ENCODE data around the gene MORN1. TPM values are rescaled to one million over a fixed set of nuclear protein-coding genes. Genes with fewer than 3 reads are reported as not detected.
A peak's percentile ranks its signal among the peaks of the same experiment; 100 is the strongest.

MORN1 gene
- total and polyA plus RNA-seq, 3 donors from 2014 or later, result 30.4 to 34.5 (median 30.9) TPM

DNA sequence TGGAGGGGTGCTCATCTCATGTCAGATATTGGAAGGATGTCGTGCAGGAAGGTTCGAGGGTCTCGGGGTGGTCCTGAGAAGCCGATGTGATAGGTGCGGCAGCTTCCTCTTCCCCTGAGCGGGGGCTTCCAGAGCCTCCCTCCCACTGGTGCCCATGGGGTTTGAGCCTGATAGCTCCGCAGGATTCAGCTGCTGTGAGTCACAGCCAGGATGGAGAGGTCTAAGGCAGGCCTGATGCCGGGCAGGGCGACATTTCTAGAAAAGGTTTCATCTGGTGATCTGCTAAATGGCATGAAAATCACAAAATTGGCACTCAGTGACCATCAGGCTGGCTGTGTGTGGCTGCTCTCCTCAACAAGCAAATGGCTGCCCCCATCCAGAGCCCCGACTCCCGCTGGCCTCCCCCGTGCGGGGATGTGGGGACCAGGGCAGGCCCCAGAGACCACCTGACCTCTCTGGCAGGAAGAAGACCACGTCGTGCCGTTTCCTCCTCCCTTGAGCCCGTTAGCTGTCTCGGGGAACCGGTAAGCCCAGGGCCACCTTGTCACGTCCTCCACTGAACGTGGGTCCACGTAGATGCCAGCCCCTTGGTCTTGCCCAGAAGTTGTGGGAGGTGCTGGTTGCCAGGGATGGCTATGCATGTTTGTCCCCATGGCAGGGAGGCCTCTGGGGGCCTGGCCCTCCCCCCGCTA is 97.2 kb downstream of the MORN1 start:
- no peak for DNase-seq
- Histone ChIP-seq H3K9me3 (no peaks in the 10 kb centered on the region), H3K36me3 (ENCODE audit: low read depth, missing control alignments) (no peaks in the 10 kb centered on the region), H3K27ac (no peak overlapping the region), H3K27me3 (no peaks in the 10 kb centered on the region), H3K4me3 (no peak overlapping the region), H3K4me1 (peaks cover 42% of the 10 kb centered on the region)
- TF ChIP-seq POLR2A (IDR thresholded peaks at IDR 0.05) (no peak), CTCF (IDR thresholded peaks at IDR 0.05) (no peak)
- 73 to 74% methylated on average over 19 to 23 of the region's 23 CpGs for WGBS, 2 donors
- intact Hi-C loops (cut with DNase I; ENCODE audit: low total_unique reads), result no loop called here

GRCh38 chr1:2292725-2293450 is 98.5 kb downstream of the MORN1 start:
- intact Hi-C loops (cut with DNase I; ENCODE audit: low total_unique reads), result no loop called here
- DNase-seq, result no peak
- Histone ChIP-seq H3K36me3 (ENCODE audit: low read depth, missing control alignments) (no peaks in the 10 kb centered on the region), H3K4me1 (peaks cover 38% of the 10 kb centered on the region), H3K27ac (no peak overlapping the region), H3K27me3 (no peaks in the 10 kb centered on the region), H3K4me3 (no peak overlapping the region), H3K9me3 (no peaks in the 10 kb centered on the region)
- TF ChIP-seq POLR2A (IDR thresholded peaks at IDR 0.05) (no peak), CTCF (IDR thresholded peaks at IDR 0.05) (no peak)
- 92 to 93% methylated on average over 16 to 27 of the region's 30 CpGs for WGBS, 2 donors

GRCh38 chr1:2291577-2291976 is 99.8 kb downstream of the MORN1 start:
- H3K4me3 ChIP-seq, result no peak overlapping the region
- H3K4me1 ChIP-seq, result peaks cover 42% of the 10 kb centered on the region
- H3K27ac ChIP-seq, result peak overlapping the region; percentile 16 to 68
- no peaks in the 10 kb centered on the region for H3K27me3 ChIP-seq
- WGBS, 2 donors, result 63 to 71% methylated on average over 5 of the region's 5 CpGs
- DNase-seq, result no peak
- intact Hi-C loops (cut with DNase I; ENCODE audit: low total_unique reads), result no loop called here
- H3K36me3 ChIP-seq (ENCODE audit: low read depth, missing control alignments), result no peaks in the 10 kb centered on the region
- TF ChIP-seq POLR2A (IDR thresholded peaks at IDR 0.05), result no peak
- TF ChIP-seq CTCF (IDR thresholded peaks at IDR 0.05), result no peak
- H3K9me3 ChIP-seq, result no peaks in the 10 kb centered on the region

DNA sequence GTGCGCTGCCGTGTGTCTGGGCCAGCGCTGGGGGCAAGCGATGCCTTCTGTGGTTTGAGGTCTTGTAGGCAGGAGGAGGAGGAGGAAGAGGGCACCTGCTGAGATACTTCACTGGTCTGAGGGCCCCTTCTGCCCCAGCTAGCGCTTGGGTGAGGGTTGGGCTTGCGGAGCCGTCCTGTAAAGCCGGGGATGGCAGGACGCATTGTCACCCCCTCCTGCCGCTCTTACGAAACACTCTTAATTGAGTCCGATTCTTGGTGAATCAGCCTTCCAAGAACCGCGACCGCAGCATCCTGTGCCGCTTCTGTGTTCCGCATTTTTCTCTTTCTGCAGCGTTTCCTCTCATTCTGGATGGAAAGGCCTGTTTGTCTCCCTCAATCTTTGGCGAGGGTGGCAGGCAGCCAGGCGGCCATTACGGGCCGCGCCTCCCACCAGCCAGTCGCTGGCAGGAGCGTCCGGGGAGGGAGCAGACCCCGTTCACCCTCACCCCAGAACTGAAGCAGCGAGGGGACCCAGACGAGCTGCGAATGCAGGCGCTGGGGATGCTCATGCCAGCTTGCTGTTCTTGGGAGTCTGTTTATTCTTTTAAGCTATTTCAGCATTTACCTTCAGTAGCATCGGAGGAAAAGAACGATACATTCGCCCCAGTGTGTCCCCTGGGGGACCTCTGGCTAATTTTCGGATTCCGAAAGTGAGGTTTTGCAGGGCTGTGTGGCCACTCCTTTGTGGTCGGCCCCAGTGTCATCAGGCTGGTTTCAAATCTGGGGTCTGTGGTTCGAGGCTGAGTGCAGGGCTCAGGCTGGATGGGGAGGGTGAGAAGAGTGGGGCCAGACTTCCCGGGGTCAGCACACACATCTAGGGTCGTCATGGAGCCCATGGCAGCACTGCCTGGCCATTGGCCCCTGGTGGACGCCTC is 100.5 kb downstream of the MORN1 start:
- intact Hi-C loops (cut with DNase I; ENCODE audit: low total_unique reads), result no loop called here
- peak; percentile 82 for DNase-seq
- no peaks in the 10 kb centered on the region for H3K9me3 ChIP-seq
- H3K27ac ChIP-seq, result peak overlapping the region; percentile 16 to 68
- TF ChIP-seq CTCF (IDR thresholded peaks at IDR 0.05) (no peak), POLR2A (IDR thresholded peaks at IDR 0.05) (no peak)
- peaks cover 44% of the 10 kb centered on the region for H3K4me1 ChIP-seq
- H3K27me3 ChIP-seq, result no peaks in the 10 kb centered on the region
- 21 to 39% methylated on average over 25 to 41 of the region's 41 CpGs for WGBS, 2 donors
- no peak overlapping the region for H3K4me3 ChIP-seq
- H3K36me3 ChIP-seq (ENCODE audit: low read depth, missing control alignments), result no peaks in the 10 kb centered on the region

Measured in testis (tissue), 3 donors.